Lung (tissue), 12 donors: ENCODE measurements around the gene ZBTB32. TPM values are rescaled to one million over a fixed set of nuclear protein-coding genes. Genes with fewer than 3 reads are reported as not detected.
A peak's percentile ranks its signal among the peaks of the same experiment; 100 is the strongest.

Experiments used
- ATAC-seq: fragments of 200-7000 bp; cut with Tn5 transposase; one replicate; pipeline ENCODE4 v1.9.1; 2020; ENCODE audit warnings: moderate number of reproducible peaks; ENCODE audit not compliant: insufficient read depth, low FRiP score
- DNase-seq, 3 donors: peaks; one replicate each; pipeline ENCODE4 v3.0.0-alpha.2; 2013 to 2017
- H3K27ac ChIP-seq, 2 donors: one replicate each; pipeline ENCODE4 v1.5.1; 2013; ENCODE audit warnings: mild to moderate bottlenecking in 2 of 2, moderate library complexity in 2 of 2, control low read depth in 1 of 2, inconsistent platforms in 1 of 2, low read depth in 1 of 2, low read length in 1 of 2
- H3K27me3 ChIP-seq, 3 donors: one replicate each; pipeline ENCODE4 v1.5.1; 2013; ENCODE audit warnings: low read length in 2 of 3; ENCODE audit not compliant: control insufficient read depth in 3 of 3, insufficient read depth in 3 of 3
- H3K36me3 ChIP-seq, 4 donors: one replicate each; pipeline ENCODE4 v1.5.1; 2013; ENCODE audit warnings: low read length in 4 of 4, mild to moderate bottlenecking in 1 of 4, moderate library complexity in 1 of 4; ENCODE audit not compliant: control insufficient read depth in 4 of 4, insufficient read depth in 4 of 4
- H3K4me1 ChIP-seq, 5 donors: one replicate each; pipeline ENCODE4 v1.5.1; 2013; ENCODE audit warnings: low read length in 5 of 5, mild to moderate bottlenecking in 2 of 5, moderate library complexity in 1 of 5; ENCODE audit not compliant: control insufficient read depth in 5 of 5, insufficient read depth in 5 of 5
- H3K4me3 ChIP-seq: one replicate; pipeline ENCODE4 v1.5.1; 2013; ENCODE audit warnings: mild to moderate bottlenecking, control low read depth, moderate library complexity
- H3K9ac ChIP-seq, 2 donors: one replicate each; pipeline ENCODE4 v1.5.1; 2013; ENCODE audit warnings: low read length in 2 of 2, control low read depth in 1 of 2; ENCODE audit not compliant: insufficient read depth in 1 of 2
- H3K9me3 ChIP-seq, 4 donors: one replicate each; pipeline ENCODE4 v1.5.1; 2013; ENCODE audit warnings: low read length in 3 of 4, mild to moderate bottlenecking in 1 of 4, moderate library complexity in 1 of 4; ENCODE audit not compliant: control insufficient read depth in 4 of 4, insufficient read depth in 3 of 4
- WGBS, 2 donors: extraction: QIAGEN DNeasy Blood & Tissue Kit; methylation state at CpG; one replicate each; pipeline ENCODE4 v1.1.7; 2013; 5-methylcytosine and 5-hydroxymethylcytosine counted together
- polyA plus RNA-seq, 2 donors: library from polyadenylated mRNA; stranded (reverse); fragments of 200-250 nt; gene quantifications; one replicate each; pipeline ENCODE4 v1.2.1, GENCODE V29; 2013
- total RNA-seq, 2 donors: library from RNA; depleted of rRNA in 1 of 2; stranded (reverse); fragments of >200 nt in 1 of 2; gene quantifications; one replicate each; pipeline ENCODE4 v1.2.1, GENCODE V29; 2014 to 2021
- TF ChIP-seq, protein P1 (sequence below): IDR thresholded peaks from 2 replicates; pipeline ENCODE4 v1.5.1; 2012; ENCODE audit warnings: mild to moderate bottlenecking; ENCODE audit errors: control extremely low read depth, extremely low read depth
- donor health status: control.
- donor health status: control.
- donor health status: Bipolar disorder and iron deficiency.
- donor health status: healthy.
- donor health status: DM: yes; HTN: yes; CAD: no.

ZBTB32 gene
- total and polyA plus RNA-seq, 4 donors: 0.22 to 0.63 (median 0.39) TPM

DNA sequence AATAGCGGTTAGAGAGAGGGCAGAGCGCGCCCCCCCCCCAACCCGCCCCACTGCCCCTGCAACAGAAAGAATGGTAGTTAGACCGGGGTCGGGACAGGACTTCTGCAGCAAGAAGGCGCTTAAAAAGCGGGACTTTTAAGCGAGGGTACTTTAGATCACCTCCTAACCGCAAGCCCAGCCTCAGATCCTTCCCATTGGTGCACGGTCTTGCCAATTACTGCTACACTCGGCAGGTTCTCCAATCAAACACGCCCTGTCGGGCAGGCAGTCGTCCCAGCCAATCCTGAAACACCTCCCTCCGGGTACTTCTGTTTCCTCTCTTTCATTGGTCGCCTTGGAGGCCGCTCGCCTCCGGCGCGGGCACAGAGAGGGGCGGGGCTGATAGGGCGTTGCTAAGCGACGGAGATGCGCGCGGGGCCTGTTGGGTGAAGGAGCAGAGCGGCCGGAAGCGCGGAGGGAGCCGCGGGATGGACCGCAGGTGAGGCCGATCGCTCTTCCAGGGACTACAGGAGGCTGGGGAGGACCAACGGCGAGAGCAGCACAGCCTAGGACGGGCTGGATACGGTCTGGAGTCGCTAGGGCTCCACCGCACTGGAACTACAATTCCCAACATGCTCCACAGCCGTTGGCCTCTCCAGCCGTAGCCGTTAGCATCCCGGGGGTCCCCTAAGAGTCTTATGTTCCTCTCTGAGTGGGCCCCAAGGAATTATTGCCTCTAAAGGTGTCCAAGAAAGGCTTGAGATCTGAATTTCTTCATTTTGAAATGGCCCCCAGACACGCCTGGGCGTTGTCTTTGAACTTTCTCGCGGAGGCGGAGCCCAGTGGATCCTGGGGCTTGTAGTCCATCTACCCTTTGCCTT, 53.6 kb downstream of the ZBTB32 start, which contains the start of gene PROSER3:
Gene PROSER3, plus strand, starts transcription at position 428 of the 860 bp plus-strand sequence. Its CDS starts 40 bp downstream, at position 468.
- H3K27ac ChIP-seq: peak within 1 kb of the TSS; percentile 97
- TF ChIP-seq, protein P1, sequence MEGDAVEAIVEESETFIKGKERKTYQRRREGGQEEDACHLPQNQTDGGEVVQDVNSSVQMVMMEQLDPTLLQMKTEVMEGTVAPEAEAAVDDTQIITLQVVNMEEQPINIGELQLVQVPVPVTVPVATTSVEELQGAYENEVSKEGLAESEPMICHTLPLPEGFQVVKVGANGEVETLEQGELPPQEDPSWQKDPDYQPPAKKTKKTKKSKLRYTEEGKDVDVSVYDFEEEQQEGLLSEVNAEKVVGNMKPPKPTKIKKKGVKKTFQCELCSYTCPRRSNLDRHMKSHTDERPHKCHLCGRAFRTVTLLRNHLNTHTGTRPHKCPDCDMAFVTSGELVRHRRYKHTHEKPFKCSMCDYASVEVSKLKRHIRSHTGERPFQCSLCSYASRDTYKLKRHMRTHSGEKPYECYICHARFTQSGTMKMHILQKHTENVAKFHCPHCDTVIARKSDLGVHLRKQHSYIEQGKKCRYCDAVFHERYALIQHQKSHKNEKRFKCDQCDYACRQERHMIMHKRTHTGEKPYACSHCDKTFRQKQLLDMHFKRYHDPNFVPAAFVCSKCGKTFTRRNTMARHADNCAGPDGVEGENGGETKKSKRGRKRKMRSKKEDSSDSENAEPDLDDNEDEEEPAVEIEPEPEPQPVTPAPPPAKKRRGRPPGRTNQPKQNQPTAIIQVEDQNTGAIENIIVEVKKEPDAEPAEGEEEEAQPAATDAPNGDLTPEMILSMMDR: no peak
- peaks cover 0 to 2% (median 0%) of the 10 kb centered on the region in 4 donors for H3K9me3 ChIP-seq
- peak; percentile 95 for ATAC-seq
- H3K36me3 ChIP-seq: peaks cover 0 to 20% (median 17%) of the 10 kb centered on the region in 4 donors
- H3K4me1 ChIP-seq: peaks cover 0 to 32% (median 14%) of the 10 kb centered on the region in 5 donors
- WGBS, 2 donors: 0% methylated on average over 52 to 53 of the region's 53 CpGs
- DNase-seq: peak; percentile 99 to 100 (median 100)
- H3K27me3 ChIP-seq: peaks cover 0 to 4% (median 0%) of the 10 kb centered on the region in 3 donors
- H3K4me3 ChIP-seq: peak within 1 kb of the TSS; percentile 91
- peak within 1 kb of the TSS; percentile 46 to 96 for H3K9ac ChIP-seq

DNA sequence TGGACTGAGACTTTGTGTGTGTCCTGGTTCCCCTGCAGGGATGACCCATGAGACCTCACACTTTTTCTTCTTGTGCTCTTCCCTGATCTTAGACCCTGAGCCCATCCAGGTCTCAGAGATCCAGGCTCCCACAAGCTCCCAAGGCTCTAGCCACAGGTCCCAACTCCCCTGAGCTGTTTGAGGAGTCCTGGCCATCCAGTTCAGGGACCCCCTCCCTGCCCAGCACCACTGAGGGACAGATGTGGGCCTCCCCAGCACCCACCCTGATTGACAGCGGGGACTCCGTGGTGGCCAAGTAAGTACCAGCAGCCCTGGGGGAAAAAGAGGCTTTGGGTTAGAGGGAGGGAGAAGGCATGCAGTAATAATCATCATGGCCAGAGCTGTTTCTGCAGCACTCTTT, 55.3 kb downstream of the ZBTB32 start:
- Histone ChIP-seq H3K4me3 (no peak overlapping the region), H3K36me3 (peaks cover 0 to 12% (median 11%) of the 10 kb centered on the region in 4 donors), H3K9me3 (peaks cover 0 to 2% (median 0%) of the 10 kb centered on the region in 4 donors), H3K27me3 (peaks cover 0 to 4% (median 0%) of the 10 kb centered on the region in 3 donors), H3K9ac (peak overlapping the region in 1 of 2 donors; percentile 37), H3K4me1 (peaks cover 0 to 32% (median 14%) of the 10 kb centered on the region in 5 donors), H3K27ac (no peak overlapping the region)
- DNase-seq (no peak), ATAC-seq (no peak)
- TF ChIP-seq, protein P1: no peak
- WGBS, 2 donors: 91 to 100% methylated on average over 2 of the region's 2 CpGs

DNA sequence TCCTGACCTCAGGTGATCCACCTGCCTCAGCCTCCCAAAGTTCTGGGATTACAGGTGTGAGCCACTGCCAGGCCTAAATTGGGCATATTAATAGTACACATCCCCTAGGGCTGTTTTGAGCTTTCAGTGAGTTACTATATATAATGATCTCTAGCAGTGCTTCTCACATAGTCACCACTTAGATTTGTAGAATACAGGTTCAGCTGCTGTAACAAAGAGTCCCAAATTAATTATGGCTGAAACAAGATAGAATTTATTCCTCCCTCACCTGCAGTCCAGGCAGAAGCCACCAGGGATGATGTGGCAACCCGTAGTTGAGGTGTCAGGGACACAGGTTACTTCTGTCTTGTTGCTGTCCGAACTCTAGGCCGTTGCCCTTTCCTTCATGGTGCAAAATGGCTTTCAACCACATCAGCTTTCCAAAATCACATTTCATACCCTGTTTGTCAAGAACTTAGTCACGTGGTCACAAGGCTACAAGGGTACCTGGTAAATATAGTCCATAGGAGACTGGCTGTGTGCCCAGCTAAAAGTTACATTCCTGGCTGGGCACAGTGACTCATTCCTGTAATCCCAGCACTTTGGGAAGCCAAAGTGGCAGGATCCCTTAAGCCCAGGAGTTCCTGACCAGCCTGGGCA, 56.5 kb downstream of the ZBTB32 start:
- no peak overlapping the region for H3K27ac ChIP-seq
- no peaks in the 10 kb centered on the region for H3K27me3 ChIP-seq
- WGBS, 2 donors: 91 to 98% methylated on average over 4 of the region's 4 CpGs
- DNase-seq (no peak), ATAC-seq (no peak)
- H3K4me3 ChIP-seq: no peak overlapping the region
- no peak overlapping the region for H3K9ac ChIP-seq
- peaks cover 0 to 24% (median 9%) of the 10 kb centered on the region in 5 donors for H3K4me1 ChIP-seq
- peaks cover 0 to 2% (median 0%) of the 10 kb centered on the region in 4 donors for H3K9me3 ChIP-seq
- H3K36me3 ChIP-seq: peaks cover 0 to 15% (median 15%) of the 10 kb centered on the region in 4 donors
- TF ChIP-seq, protein P1: no peak
